HFFc6 (cell line): Measurements from ENCODE around the gene RGS6. TPM values are rescaled to one million over a fixed set of nuclear protein-coding genes. Genes with fewer than 3 reads are reported as not detected.

Experiments
- DNase-seq: peaks from one replicate; pipeline ENCODE4 v3.0.0-alpha.2; 2018
- H3K27ac Mint-ChIP-seq: 2 replicates; pipeline ENCODE4 v1.8.0; 2020; ENCODE audit warnings: mild to moderate bottlenecking, mixed read lengths
- H3K27me3 Mint-ChIP-seq: 2 replicates; pipeline ENCODE4 v1.8.0; 2021; ENCODE audit warnings: mild to moderate bottlenecking, moderate library complexity, mixed read lengths; ENCODE audit not compliant: insufficient read depth
- H3K36me3 Mint-ChIP-seq: 2 replicates; pipeline ENCODE4 v1.8.0; 2021; ENCODE audit warnings: low read depth, mixed read lengths
- H3K4me1 Mint-ChIP-seq: 2 replicates; pipeline ENCODE4 v1.8.0; 2020; ENCODE audit warnings: low read depth, mixed read lengths
- H3K4me3 Mint-ChIP-seq: 2 replicates; pipeline ENCODE4 v1.8.0; 2020; ENCODE audit warnings: mild to moderate bottlenecking, moderate library complexity, mixed read lengths
- H3K9me3 Mint-ChIP-seq: 2 replicates; pipeline ENCODE4 v1.8.0; 2020; ENCODE audit warnings: mild to moderate bottlenecking, mixed read lengths
- total RNA-seq, 6 experiments: library from RNA; stranded (reverse); fragmentation: NEBNext Ultra II Directional; extraction: Animal tissue kit (Norgen Biotek cat#: 25700); gene quantifications; 2 replicates in 1 of 6; 3 replicates in 5 of 6; pipeline ENCODE4 v1.2.3, GENCODE V29; 2021
- TF ChIP-seq, protein P1 (sequence below): fragments of 200-600 bp; sonication (generic); IDR thresholded peaks from 2 replicates; pipeline ENCODE4 v1.5.0; 2021; ENCODE audit warnings: antibody characterized with exemption, mild to moderate bottlenecking

RGS6 gene
- total RNA-seq, 6 experiments from 2014 or later, result not detected

DNA sequence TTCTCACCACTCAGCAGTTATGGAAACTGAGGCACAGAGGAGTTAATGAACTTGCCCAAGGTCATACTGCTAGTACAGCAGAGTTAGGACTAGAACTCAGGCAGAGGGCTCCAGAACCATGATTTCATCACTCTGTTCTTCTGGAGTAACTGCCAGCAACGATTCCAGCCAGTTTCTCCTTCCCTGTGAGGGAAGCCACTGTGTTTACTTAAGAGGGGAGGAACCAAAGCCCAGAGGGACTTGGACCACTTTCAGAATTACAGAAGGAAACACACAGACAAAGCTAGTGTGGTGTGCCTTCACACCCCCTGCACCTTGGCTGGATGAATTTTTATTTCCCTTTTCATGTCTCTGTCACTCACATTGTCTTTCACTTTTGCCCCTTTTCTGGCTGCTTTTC lies 563.4 kb downstream of the RGS6 start:
- no peak for DNase-seq
- TF ChIP-seq, protein P1, sequence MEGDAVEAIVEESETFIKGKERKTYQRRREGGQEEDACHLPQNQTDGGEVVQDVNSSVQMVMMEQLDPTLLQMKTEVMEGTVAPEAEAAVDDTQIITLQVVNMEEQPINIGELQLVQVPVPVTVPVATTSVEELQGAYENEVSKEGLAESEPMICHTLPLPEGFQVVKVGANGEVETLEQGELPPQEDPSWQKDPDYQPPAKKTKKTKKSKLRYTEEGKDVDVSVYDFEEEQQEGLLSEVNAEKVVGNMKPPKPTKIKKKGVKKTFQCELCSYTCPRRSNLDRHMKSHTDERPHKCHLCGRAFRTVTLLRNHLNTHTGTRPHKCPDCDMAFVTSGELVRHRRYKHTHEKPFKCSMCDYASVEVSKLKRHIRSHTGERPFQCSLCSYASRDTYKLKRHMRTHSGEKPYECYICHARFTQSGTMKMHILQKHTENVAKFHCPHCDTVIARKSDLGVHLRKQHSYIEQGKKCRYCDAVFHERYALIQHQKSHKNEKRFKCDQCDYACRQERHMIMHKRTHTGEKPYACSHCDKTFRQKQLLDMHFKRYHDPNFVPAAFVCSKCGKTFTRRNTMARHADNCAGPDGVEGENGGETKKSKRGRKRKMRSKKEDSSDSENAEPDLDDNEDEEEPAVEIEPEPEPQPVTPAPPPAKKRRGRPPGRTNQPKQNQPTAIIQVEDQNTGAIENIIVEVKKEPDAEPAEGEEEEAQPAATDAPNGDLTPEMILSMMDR, result no peak

DNA sequence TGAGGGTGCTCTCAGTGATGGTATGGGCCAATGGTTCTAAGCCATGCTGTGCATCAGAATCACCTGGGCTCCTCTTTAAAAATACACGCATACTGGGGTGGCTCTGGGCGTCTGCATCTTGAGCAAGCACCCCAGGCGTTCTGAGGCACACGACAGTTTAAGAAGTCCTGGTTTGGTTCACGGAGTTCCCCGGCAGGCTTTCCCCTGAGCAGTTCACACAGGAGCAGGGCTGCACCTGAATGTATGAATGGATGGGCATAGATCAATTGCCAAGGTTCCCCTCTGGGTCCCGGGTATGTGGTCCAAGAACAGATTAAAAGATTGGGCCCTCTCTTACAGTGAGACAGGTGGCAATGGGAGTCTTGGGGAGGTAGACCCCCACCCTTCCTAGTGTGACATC lies 566.4 kb downstream of the RGS6 start:
- Mint-ChIP-seq H3K9me3 (peaks cover 10% of the 10 kb centered on the region), H3K27ac (no peak overlapping the region), H3K4me3 (no peak overlapping the region), H3K4me1 (peaks cover 9% of the 10 kb centered on the region), H3K36me3 (no peaks in the 10 kb centered on the region; the same call in 1 of the 2 replicates), H3K27me3 (peaks cover 20% of the 10 kb centered on the region)
- TF ChIP-seq, protein P1, result no peak
- DNase-seq, result no peak

More for the DNA sequence above, 563.4 kb downstream of the RGS6 start:
- Mint-ChIP-seq H3K27me3 (peaks cover 26% of the 10 kb centered on the region), H3K4me3 (no peak overlapping the region), H3K4me1 (peaks cover 9% of the 10 kb centered on the region), H3K36me3 (no peaks in the 10 kb centered on the region; the same call in 1 of the 2 replicates), H3K9me3 (peaks cover 10% of the 10 kb centered on the region), H3K27ac (no peak overlapping the region)

DNA sequence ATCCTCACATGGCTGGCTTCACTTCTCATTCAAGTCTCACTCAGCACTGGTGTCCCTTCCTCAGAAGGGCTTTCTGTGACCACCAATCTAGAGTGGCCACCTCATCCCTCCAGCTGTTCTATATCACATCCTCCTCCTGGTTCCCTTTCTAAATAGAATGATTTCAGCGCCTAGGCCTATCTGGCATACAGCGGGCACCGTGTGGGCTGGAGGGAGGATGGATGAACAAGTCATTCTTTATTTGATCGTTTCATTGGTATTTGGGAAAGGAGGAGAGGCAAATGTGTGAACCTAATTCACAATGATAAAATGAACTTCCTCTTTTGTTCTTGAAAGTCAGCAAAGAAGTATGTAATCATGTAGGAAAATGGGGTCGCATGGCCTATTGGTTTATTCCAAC lies 567.5 kb downstream of the RGS6 start:
- DNase-seq, result no peak
- Mint-ChIP-seq H3K36me3 (no peaks in the 10 kb centered on the region), H3K27me3 (peaks cover 20% of the 10 kb centered on the region), H3K4me3 (no peak overlapping the region), H3K9me3 (peaks cover 1% of the 10 kb centered on the region; the same call in 1 of the 2 replicates), H3K4me1 (peaks cover 16% of the 10 kb centered on the region), H3K27ac (no peak overlapping the region)
- TF ChIP-seq, protein P1, result no peak

DNA sequence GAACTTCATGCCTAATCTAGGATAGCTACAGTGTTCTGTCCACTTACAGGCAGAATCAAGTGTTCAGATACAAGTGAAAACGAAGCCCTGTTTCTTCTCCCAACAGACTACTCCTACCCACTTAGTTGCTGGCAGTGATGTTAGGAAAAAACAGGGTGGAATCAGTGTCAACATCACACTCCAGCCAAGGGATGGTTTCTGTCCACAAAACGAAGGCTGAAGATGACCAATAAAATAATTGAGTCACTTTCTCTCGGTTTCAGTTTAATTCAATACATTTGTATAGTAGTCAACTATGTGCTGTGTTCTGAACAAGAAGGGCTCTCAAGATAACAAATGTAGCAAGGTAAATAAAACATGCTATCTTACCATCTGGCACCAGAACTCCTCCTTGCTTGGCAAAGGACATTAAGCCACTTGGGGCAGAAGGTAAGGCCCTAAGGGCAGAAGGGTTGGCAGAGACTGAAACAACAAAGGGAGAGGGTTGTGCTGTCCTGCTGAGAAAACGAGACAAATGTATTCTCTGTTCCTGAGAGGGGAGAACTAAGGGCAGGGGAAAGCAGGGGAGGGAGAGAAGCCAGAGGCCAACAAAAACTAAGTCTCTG lies 568.1 kb downstream of the RGS6 start:
- H3K27ac Mint-ChIP-seq, result no peak overlapping the region
- DNase-seq, result no peak
- H3K36me3 Mint-ChIP-seq, result no peaks in the 10 kb centered on the region
- H3K4me3 Mint-ChIP-seq, result no peak overlapping the region
- H3K4me1 Mint-ChIP-seq, result peaks cover 16% of the 10 kb centered on the region
- H3K9me3 Mint-ChIP-seq, result no peaks in the 10 kb centered on the region
- TF ChIP-seq, protein P1, result no peak
- peaks cover 18% of the 10 kb centered on the region for H3K27me3 Mint-ChIP-seq

DNA sequence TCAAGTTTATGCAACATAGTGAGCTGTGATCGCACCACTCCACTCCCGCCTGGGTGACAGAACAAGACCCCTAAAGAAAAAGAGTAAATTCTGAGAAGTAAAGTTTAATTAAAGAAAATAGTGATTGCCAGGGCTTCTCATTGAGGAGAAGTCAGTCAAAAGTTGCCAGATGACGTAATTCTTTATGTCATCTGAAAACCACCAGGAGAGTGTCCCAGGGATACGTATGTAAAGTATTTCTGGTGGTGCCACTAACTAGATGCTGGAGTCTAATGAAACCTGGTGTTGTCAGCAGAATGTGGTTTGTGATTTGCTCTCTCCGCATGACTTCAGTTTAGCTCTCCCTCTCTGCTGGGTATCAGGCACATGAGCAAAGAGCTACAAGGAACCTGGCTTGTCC lies 569.2 kb downstream of the RGS6 start:
- no peaks in the 10 kb centered on the region for H3K9me3 Mint-ChIP-seq
- no peak overlapping the region for H3K27ac Mint-ChIP-seq
- peaks cover 16% of the 10 kb centered on the region for H3K4me1 Mint-ChIP-seq
- H3K4me3 Mint-ChIP-seq, result no peak overlapping the region
- H3K27me3 Mint-ChIP-seq, result peaks cover 15% of the 10 kb centered on the region
- no peak for DNase-seq
- no peaks in the 10 kb centered on the region for H3K36me3 Mint-ChIP-seq
- TF ChIP-seq, protein P1, result no peak

DNA sequence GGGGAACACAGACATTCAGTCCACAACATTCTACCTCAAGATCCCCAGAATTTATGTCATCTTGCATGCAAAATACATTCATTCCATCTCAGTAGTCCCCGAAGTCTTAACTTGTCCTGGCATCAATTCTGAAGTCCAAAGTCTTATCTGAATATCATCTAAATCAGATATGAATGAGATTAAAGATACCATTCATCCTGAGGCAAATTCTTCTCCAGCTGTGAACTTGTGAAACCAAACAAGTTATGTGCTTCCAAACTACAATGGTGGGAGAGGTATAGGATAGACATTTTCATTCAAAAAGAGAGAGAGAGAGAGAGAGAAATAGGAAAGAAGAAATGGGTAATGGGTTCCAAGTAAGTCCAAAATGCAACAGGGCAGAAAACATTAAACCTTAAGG lies 571.0 kb downstream of the RGS6 start:
- Mint-ChIP-seq H3K27ac (no peak overlapping the region), H3K36me3 (no peaks in the 10 kb centered on the region), H3K9me3 (no peaks in the 10 kb centered on the region), H3K27me3 (peaks cover 16% of the 10 kb centered on the region), H3K4me1 (peaks cover 16% of the 10 kb centered on the region), H3K4me3 (no peak overlapping the region)
- TF ChIP-seq, protein P1, result no peak
- DNase-seq, result no peak
